Neural progenitor cell (in vitro differentiated cells): ENCODE measurements around the gene EXD3. TPM values are rescaled to one million over a fixed set of nuclear protein-coding genes. Genes with fewer than 3 reads are reported as not detected.

Source experiments
- DNase-seq: peaks from one replicate; pipeline ENCODE4 v3.0.0-alpha.2; 2016; ENCODE audit warnings: low spot score
- H2AFZ ChIP-seq: fragments of 200-600 bp; sonication (generic); replicated peaks from 2 replicates; pipeline ENCODE4 v1.6.1; 2016; ENCODE audit warnings: antibody characterized with exemption
- H3F3A ChIP-seq: fragments of 200-600 bp; sonication (generic); 2 replicates; pipeline ENCODE4 v1.6.1; 2016; ENCODE audit warnings: antibody characterized with exemption, low read depth
- H3K27ac ChIP-seq: fragments of 200-600 bp; sonication (generic); 2 replicates; pipeline ENCODE4 v1.5.1; 2016; ENCODE audit warnings: mild to moderate bottlenecking
- H3K27me3 ChIP-seq: fragments of 200-600 bp; sonication (generic); 2 replicates; pipeline ENCODE4 v1.6.1; 2016; ENCODE audit warnings: mild to moderate bottlenecking, moderate library complexity
- H3K36me3 ChIP-seq: fragments of 200-600 bp; sonication (generic); 2 replicates; pipeline ENCODE4 v1.5.1; 2016
- H3K4me1 ChIP-seq: fragments of 200-600 bp; sonication (generic); 2 replicates; pipeline ENCODE4 v1.6.1; 2016; ENCODE audit warnings: mixed run types
- H3K4me2 ChIP-seq: fragments of 200-600 bp; sonication (generic); 2 replicates; pipeline ENCODE4 v1.6.1; 2016
- H3K4me3 ChIP-seq: fragments of 200-600 bp; sonication (generic); 2 replicates; pipeline ENCODE4 v1.5.1; 2016
- H3K79me2 ChIP-seq: fragments of 200-600 bp; sonication (generic); 2 replicates; pipeline ENCODE4 v1.6.1; 2016; ENCODE audit warnings: low read depth
- H3K9ac ChIP-seq: fragments of 200-600 bp; sonication (generic); 2 replicates; pipeline ENCODE4 v1.6.1; 2016
- H3K9me3 ChIP-seq: fragments of 200-600 bp; sonication (generic); 2 replicates; pipeline ENCODE4 v1.5.1; 2016; ENCODE audit warnings: low read depth
- H4K20me1 ChIP-seq: fragments of 200-600 bp; sonication (generic); 2 replicates; pipeline ENCODE4 v1.6.1; 2016; ENCODE audit warnings: low read depth
- H3K27ac Mint-ChIP-seq: 3 replicates; pipeline ENCODE4 v1.8.0; 2021; ENCODE audit warnings: mixed read lengths
- H3K27me3 Mint-ChIP-seq: 2 replicates; pipeline ENCODE4 v1.8.0; 2022; ENCODE audit warnings: low read depth, mild to moderate bottlenecking, inconsistent platforms, moderate library complexity, mixed read lengths; ENCODE audit not compliant: insufficient read depth
- H3K36me3 Mint-ChIP-seq: 3 replicates; pipeline ENCODE4 v1.8.0; 2021; ENCODE audit warnings: mixed read lengths
- H3K4me1 Mint-ChIP-seq: 3 replicates; pipeline ENCODE4 v1.8.0; 2021; ENCODE audit warnings: mixed read lengths
- H3K4me3 Mint-ChIP-seq: 3 replicates; pipeline ENCODE4 v1.8.0; 2021; ENCODE audit warnings: mild to moderate bottlenecking, moderate library complexity, mixed read lengths
- H3K9me3 Mint-ChIP-seq: 3 replicates; pipeline ENCODE4 v1.8.0; 2020; ENCODE audit warnings: mixed read lengths
- EZH2 ChIP-seq: fragments of 200-600 bp; sonication (generic); IDR thresholded peaks from 2 replicates; pipeline ENCODE4 v1.6.1; 2017; ENCODE audit warnings: antibody characterized with exemption, mild to moderate bottlenecking, moderate library complexity
- EZH2phosphoT487 ChIP-seq: fragments of 200-600 bp; sonication (generic); IDR thresholded peaks from 2 replicates; pipeline ENCODE4 v1.6.1; 2017; ENCODE audit warnings: antibody characterized with exemption
- total RNA-seq: library from RNA; depleted of rRNA; stranded (reverse); fragments of >200 nt; gene quantifications from 2 replicates; pipeline ENCODE4 v1.2.3, GENCODE V29; 2015; ENCODE audit warnings: low replicate concordance
- TF ChIP-seq, protein P1 (sequence below): fragments of 200-600 bp; sonication (generic); IDR thresholded peaks from 2 replicates; pipeline ENCODE4 v1.5.1; 2017; ENCODE audit warnings: antibody characterized with exemption, mild to moderate bottlenecking

The EXD3 gene
- total RNA-seq, 1 donor from 2014 or later, result 4.7 TPM

DNA sequence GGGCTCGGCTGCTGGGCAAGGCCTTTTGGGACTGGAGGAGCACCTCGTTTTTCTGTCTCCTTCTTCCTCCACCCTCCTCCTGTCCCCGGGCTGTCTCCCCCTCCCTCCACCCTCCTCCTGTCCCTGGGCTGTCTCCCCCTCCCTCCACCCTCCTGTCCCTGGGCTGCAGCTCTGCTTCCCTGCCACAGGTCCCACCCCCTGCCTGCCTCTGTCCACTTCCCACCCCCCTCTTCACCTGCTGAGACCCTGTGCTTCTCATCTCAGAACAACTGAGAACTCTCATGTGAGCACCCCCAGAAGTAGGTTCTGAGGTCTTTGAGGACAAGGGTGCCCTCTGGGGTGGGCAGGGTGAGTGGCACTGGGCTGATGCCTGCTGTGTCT lies 151.3 kb downstream of the EXD3 start:
- no peaks in the 10 kb centered on the region for H3K9me3 ChIP-seq
- H3K27ac ChIP-seq, result no peak overlapping the region
- H3K9ac ChIP-seq, result no peak overlapping the region
- H3K4me2 ChIP-seq, result no peak overlapping the region
- H3F3A ChIP-seq, result peaks cover 7% of the 10 kb centered on the region
- peaks cover 6% of the 10 kb centered on the region for H3K4me1 ChIP-seq
- no peak for DNase-seq
- no peaks in the 10 kb centered on the region for H4K20me1 ChIP-seq
- H3K27ac Mint-ChIP-seq, result no peak overlapping the region
- no peaks in the 10 kb centered on the region for H3K27me3 ChIP-seq
- H3K4me3 Mint-ChIP-seq, result no peak overlapping the region
- H2AFZ ChIP-seq, result no peak overlapping the region
- TF ChIP-seq EZH2phosphoT487 (no peak), EZH2 (no peak)
- TF ChIP-seq, protein P1, sequence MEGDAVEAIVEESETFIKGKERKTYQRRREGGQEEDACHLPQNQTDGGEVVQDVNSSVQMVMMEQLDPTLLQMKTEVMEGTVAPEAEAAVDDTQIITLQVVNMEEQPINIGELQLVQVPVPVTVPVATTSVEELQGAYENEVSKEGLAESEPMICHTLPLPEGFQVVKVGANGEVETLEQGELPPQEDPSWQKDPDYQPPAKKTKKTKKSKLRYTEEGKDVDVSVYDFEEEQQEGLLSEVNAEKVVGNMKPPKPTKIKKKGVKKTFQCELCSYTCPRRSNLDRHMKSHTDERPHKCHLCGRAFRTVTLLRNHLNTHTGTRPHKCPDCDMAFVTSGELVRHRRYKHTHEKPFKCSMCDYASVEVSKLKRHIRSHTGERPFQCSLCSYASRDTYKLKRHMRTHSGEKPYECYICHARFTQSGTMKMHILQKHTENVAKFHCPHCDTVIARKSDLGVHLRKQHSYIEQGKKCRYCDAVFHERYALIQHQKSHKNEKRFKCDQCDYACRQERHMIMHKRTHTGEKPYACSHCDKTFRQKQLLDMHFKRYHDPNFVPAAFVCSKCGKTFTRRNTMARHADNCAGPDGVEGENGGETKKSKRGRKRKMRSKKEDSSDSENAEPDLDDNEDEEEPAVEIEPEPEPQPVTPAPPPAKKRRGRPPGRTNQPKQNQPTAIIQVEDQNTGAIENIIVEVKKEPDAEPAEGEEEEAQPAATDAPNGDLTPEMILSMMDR, result no peak
- H3K36me3 Mint-ChIP-seq, result peaks cover 8% of the 10 kb centered on the region
- H3K9me3 Mint-ChIP-seq, result no peaks in the 10 kb centered on the region
- no peaks in the 10 kb centered on the region for H3K36me3 ChIP-seq
- no peaks in the 10 kb centered on the region for H3K79me2 ChIP-seq
- no peak overlapping the region for H3K4me3 ChIP-seq
- peaks cover 8% of the 10 kb centered on the region for H3K27me3 Mint-ChIP-seq
- H3K4me1 Mint-ChIP-seq, result peaks cover 10% of the 10 kb centered on the region

GRCh38 chr9:137270929-137271695 lies 151.8 kb downstream of the EXD3 start:
- Histone ChIP-seq H3K9me3 (no peaks in the 10 kb centered on the region), H3K4me2 (no peak overlapping the region), H3K27ac (no peak overlapping the region), H3K9ac (no peak overlapping the region), H2AFZ (no peak overlapping the region), H4K20me1 (no peaks in the 10 kb centered on the region), H3K4me1 (peaks cover under 1% of the 10 kb centered on the region), H3F3A (peaks cover under 1% of the 10 kb centered on the region), H3K27me3 (no peaks in the 10 kb centered on the region), H3K36me3 (no peaks in the 10 kb centered on the region), H3K4me3 (no peak overlapping the region), H3K79me2 (no peaks in the 10 kb centered on the region)
- Mint-ChIP-seq H3K4me3 (no peak overlapping the region), H3K27me3 (peaks cover 8% of the 10 kb centered on the region), H3K36me3 (peaks cover 8% of the 10 kb centered on the region), H3K9me3 (no peaks in the 10 kb centered on the region), H3K4me1 (peaks cover 7% of the 10 kb centered on the region), H3K27ac (no peak overlapping the region)
- DNase-seq, result no peak
- TF ChIP-seq EZH2phosphoT487 (no peak), EZH2 (no peak)
- TF ChIP-seq, protein P1, result no peak

- Histone ChIP-seq H3K27ac (no peak overlapping the region), H3K9ac (no peak overlapping the region), H4K20me1 (no peaks in the 10 kb centered on the region), H3K4me3 (no peak overlapping the region), H3K27me3 (no peaks in the 10 kb centered on the region), H3K4me1 (no peaks in the 10 kb centered on the region), H2AFZ (no peak overlapping the region), H3K79me2 (no peaks in the 10 kb centered on the region), H3F3A (no peaks in the 10 kb centered on the region), H3K36me3 (no peaks in the 10 kb centered on the region), H3K4me2 (no peak overlapping the region), H3K9me3 (no peaks in the 10 kb centered on the region)
- Mint-ChIP-seq H3K27ac (no peak overlapping the region), H3K9me3 (no peaks in the 10 kb centered on the region), H3K36me3 (peaks cover 8% of the 10 kb centered on the region), H3K4me1 (no peaks in the 10 kb centered on the region), H3K27me3 (peaks cover under 1% of the 10 kb centered on the region), H3K4me3 (no peak overlapping the region)
- TF ChIP-seq EZH2phosphoT487 (no peak), EZH2 (no peak)
- TF ChIP-seq, protein P1, result no peak
- no peak for DNase-seq
Observed at GRCh38 chr9:137269231-137269772, 153.7 kb downstream of the EXD3 start.
